Neural progenitor cell (in vitro differentiated cells): Measurements from ENCODE around the gene SIAE.

Experiments
- EZH2 ChIP-seq: fragments of 200-600 bp; sonication (generic); IDR thresholded peaks from 2 replicates; pipeline ENCODE4 v1.6.1; 2017; ENCODE audit warnings: antibody characterized with exemption, mild to moderate bottlenecking, moderate library complexity
- EZH2phosphoT487 ChIP-seq: fragments of 200-600 bp; sonication (generic); IDR thresholded peaks from 2 replicates; pipeline ENCODE4 v1.6.1; 2017; ENCODE audit warnings: antibody characterized with exemption
- TF ChIP-seq, protein P1 (sequence below): fragments of 200-600 bp; sonication (generic); IDR thresholded peaks from 2 replicates; pipeline ENCODE4 v1.5.1; 2017; ENCODE audit warnings: antibody characterized with exemption, mild to moderate bottlenecking

DNA sequence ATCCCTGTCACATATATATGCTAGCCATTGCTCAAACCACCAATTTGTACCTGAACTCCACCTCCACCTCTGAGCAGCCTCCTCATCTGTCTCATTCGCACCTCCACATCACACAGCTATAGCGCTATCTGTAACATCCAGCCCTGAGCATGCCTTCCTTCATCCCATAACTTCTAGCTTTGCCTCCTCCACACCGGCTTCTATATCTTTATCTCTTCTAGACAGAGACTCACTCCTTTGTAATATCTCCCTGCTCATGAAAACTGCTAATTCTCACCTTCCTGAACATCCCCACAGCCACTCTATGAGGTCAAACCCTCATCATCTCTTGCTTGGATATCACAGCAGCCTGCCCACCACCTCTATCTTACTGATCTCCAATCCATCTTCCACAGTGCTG lies 5.9 kb downstream of the SIAE start:
- TF ChIP-seq EZH2phosphoT487 = no peak
- TF ChIP-seq EZH2 = no peak
- TF ChIP-seq, protein P1, sequence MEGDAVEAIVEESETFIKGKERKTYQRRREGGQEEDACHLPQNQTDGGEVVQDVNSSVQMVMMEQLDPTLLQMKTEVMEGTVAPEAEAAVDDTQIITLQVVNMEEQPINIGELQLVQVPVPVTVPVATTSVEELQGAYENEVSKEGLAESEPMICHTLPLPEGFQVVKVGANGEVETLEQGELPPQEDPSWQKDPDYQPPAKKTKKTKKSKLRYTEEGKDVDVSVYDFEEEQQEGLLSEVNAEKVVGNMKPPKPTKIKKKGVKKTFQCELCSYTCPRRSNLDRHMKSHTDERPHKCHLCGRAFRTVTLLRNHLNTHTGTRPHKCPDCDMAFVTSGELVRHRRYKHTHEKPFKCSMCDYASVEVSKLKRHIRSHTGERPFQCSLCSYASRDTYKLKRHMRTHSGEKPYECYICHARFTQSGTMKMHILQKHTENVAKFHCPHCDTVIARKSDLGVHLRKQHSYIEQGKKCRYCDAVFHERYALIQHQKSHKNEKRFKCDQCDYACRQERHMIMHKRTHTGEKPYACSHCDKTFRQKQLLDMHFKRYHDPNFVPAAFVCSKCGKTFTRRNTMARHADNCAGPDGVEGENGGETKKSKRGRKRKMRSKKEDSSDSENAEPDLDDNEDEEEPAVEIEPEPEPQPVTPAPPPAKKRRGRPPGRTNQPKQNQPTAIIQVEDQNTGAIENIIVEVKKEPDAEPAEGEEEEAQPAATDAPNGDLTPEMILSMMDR = no peak
